Jurkat, Clone E6-1 (cell line): ENCODE measurements around the gene DPP10. TPM values are rescaled to one million over a fixed set of nuclear protein-coding genes. Genes with fewer than 3 reads are reported as not detected.
A peak's percentile ranks its signal among the peaks of the same experiment; 100 is the strongest.
"Not testable (repeated sequence)": the region's sequence is repeated elsewhere in the genome, so short reads cannot be mapped to it uniquely, and the experiment has no call there.

Source experiments
- DNase-seq: peaks from one replicate; pipeline ENCODE4 v3.0.0-alpha.2; 2011; ENCODE audit warnings: low read depth, low spot score
- H3K4me3 ChIP-seq: 2 replicates; pipeline ENCODE4 v1.5.1; 2011; ENCODE audit warnings: mild to moderate bottlenecking, low read length, control low read depth, moderate library complexity
- polyA plus RNA-seq: library from polyadenylated mRNA; unstranded; fragments of >200 nt; gene quantifications from one replicate; pipeline ENCODE4 v1.2.1, GENCODE V29; 2012; ENCODE audit warnings: missing spikeins; ENCODE audit not compliant: insufficient read length, insufficient read depth

Gene DPP10
- 16.2 TPM for polyA plus RNA-seq

- DNase-seq = peak; percentile 22
- H3K4me3 ChIP-seq = no peak within 1 kb of the TSS
Measured at GRCh38 chr2:114442510-114442909, at the start of gene DPP10. TSS of gene DPP10 (plus strand) at chr2:114442641.

DNA sequence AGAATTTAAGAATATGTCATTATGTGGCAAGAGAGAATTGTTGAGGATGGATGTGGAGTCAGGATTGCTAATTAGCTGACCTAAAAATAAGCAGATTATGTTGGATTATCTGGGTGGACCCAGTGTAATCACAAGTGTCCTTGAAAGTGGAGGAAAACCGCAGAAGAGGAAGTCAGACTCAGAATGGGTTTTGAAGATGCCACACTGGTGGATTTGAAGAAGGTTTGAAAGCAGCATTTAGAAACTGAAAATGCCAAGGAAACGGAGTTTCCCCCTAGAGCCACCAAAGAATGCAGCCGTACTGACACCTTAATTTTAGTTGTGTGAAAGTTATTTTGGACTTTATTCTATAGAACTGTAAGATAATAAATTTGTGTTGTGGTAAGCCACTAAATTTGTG is 41.6 kb upstream of the DPP10 start:
- no peak overlapping the region for H3K4me3 ChIP-seq
- peak; percentile 68 for DNase-seq

DNA sequence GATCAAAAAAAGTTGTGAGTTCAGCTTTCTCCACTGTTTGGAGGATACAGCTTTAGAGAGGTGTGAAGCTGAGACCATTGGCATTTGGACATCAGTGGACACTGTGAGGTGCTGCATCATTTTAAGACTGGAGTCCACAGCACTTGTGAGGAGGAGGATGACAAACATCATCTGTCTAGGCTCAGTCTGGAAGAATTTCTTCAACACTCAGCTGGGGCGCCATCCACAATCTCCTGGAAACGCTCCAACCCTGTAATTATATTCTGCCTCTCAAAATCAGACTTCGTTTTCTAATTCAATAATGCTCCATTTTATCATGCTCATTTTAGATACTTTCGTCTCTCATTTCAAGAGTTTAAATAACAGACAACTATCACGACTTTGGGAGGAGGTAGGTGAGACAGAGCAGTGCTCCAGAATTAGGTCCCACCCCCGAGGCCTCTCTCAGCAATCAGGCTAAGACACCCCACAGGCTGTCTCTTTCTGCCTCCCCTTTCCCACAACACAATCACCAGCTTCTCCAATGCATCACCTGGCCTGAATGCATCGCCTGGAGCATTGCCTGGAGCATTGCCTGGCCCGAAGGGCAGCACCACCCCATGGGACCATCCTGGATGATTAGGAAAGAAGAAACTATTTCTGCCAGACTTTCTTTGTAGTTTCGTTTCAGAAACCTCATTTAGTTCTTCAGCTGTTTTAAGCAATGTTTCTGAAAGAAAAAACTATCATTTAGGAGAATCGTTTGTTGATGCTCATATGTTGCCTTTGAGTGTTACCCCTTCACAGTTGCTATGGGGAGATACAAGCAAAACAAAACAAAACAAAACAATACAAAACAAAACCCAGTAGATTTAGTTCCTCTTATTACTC is 37.0 kb upstream of the DPP10 start:
- no peak for DNase-seq
- H3K4me3 ChIP-seq = no peak overlapping the region

DNA sequence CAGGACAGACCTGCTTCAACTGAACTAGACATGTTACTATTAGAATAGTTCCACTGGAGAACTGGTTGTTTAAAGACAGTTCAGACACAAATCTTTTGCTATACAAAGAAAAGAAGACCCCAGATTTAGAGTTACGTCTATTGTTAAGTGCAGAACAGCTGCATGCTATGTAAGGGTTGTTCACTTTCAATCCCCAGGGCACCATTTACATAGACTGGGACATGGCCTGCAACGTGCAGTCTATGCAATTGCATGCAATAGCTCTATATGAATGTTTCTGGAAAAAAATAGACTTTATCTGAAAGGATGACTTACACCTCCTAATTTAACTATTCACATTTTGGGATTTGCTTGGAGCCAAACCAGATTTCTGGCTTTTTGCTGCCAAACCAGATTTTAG is 36.1 kb upstream of the DPP10 start:
- H3K4me3 ChIP-seq = no peak overlapping the region
- DNase-seq = no peak

GRCh38 chr2:114407353-114407752 is 35.1 kb upstream of the DPP10 start:
- DNase-seq = not testable (repeated sequence)

GRCh38 chr2:114421781-114422180 is 20.7 kb upstream of the DPP10 start:
- H3K4me3 ChIP-seq = no peak overlapping the region
- no peak for DNase-seq

More at GRCh38 chr2:114407353-114407752, 35.1 kb upstream of the DPP10 start:
- H3K4me3 ChIP-seq = not testable (repeated sequence)

GRCh38 chr2:114424699-114425098 is 17.7 kb upstream of the DPP10 start:
- no peak for DNase-seq
- no peak overlapping the region for H3K4me3 ChIP-seq

- no peak overlapping the region for H3K4me3 ChIP-seq
- DNase-seq = no peak
Measured at GRCh38 chr2:114426756-114427155, 15.7 kb upstream of the DPP10 start.

- no peak for DNase-seq
- no peak overlapping the region for H3K4me3 ChIP-seq
Measured at GRCh38 chr2:114436329-114436728, 6.1 kb upstream of the DPP10 start.

GRCh38 chr2:114446571-114446970 is 4.1 kb downstream of the DPP10 start:
- DNase-seq = no peak
- H3K4me3 ChIP-seq = no peak overlapping the region

DNA sequence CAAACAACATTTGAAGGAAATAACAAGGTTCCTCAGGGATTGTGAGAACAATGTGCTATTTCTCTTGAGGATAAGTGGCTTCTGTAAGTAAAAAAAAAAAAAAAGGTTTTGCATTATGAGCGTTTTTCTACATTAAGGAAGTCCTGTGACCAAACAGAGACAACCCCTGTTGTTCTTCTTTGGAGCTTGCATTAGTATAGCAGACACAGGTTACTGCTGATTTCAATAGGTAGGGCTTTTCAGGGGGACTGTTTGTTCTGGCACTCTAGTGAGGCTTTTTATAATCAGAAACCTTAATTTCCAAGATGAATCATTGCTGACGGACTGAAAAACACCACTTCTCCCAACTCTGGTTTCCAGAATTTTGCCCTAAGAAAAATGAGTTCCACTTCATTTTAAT is 8.2 kb downstream of the DPP10 start:
- no peak overlapping the region for H3K4me3 ChIP-seq
- no peak for DNase-seq

DNA sequence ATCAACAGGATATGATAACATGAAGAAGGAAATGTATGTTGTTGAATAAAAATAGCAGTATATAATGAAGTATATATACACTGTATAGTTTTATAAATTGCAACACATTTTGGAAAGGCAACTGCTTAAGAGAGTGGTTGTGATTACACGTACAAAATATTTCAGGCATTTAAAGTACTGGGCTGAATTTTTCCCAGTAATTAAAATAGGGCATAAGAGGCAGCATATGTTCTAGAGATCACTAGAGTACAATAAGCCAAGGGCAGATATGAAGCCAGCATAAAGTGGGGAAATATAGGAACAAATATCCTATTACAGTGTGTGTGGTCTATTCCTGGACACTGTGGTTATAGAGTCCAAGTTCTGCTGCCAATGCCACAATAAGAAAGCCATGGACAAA is 14.1 kb downstream of the DPP10 start:
- H3K4me3 ChIP-seq = no peak overlapping the region
- DNase-seq = no peak

DNA sequence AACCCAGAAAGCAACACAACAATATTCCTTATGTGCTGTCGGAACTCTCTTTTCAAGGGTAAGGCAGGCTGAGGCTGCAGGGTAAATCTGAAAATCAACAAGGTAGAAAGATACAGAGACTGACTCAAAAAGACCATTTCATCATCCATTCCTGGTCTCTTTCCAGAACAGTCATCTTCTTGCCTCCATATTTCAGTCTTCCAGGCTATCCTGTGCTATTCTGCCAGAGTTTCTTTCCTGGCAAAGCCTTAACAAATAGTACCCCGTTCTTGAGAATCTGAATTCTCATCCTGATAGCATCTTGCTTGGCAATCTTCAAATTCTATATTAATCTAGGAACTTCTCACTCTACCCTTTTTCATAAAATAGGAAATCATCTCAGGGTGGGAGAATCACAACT is 15.5 kb downstream of the DPP10 start:
- H3K4me3 ChIP-seq = no peak overlapping the region
- DNase-seq = no peak

- no peak for DNase-seq
- no peak overlapping the region for H3K4me3 ChIP-seq
Measured at GRCh38 chr2:114461116-114461515, 18.7 kb downstream of the DPP10 start.

GRCh38 chr2:114464961-114465706 is 22.7 kb downstream of the DPP10 start:
- DNase-seq = no peak
- H3K4me3 ChIP-seq = no peak overlapping the region

DNA sequence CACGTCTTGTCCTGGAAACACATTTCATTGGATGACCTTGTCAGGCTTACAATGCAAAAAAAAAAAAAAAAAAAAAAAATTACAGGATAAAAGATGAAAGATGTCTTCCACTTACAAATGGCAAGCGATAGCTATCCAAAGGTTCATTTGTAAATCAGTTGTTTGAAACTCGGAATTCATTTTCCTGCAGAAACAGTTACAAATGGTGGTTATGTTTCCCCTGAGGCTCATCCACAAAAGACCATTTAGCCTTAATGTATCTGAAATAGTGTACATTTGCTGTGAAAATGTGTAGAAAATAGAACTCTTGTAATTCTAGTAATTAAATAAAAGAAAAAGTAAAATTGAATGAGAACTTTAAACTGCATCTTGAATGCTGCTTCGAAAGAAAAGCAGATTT is 25.9 kb downstream of the DPP10 start:
- no peak overlapping the region for H3K4me3 ChIP-seq
- no peak for DNase-seq

GRCh38 chr2:114472246-114472645 is 29.8 kb downstream of the DPP10 start:
- no peak overlapping the region for H3K4me3 ChIP-seq
- no peak for DNase-seq

DNA sequence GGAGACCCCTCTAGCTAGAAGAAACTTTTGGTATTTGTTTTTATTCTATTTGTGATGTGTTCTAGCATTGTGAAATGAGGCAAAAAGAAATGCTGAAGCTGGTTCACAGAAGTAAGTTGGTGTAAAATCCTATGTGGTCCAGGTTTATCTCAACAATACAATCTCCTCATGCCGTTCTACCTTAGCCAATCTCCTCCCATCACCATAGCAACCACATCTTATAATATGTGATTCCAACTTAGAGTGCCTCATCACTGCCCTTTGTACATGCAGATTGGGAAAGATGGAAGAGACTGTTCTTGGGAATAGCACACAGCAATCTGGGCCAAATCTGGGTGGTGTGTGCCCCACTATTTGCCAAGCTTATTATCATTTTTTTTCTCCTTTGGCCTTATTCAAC is 30.3 kb downstream of the DPP10 start:
- H3K4me3 ChIP-seq = no peak overlapping the region
- no peak for DNase-seq

- DNase-seq = no peak
- H3K4me3 ChIP-seq = no peak overlapping the region
Measured at GRCh38 chr2:114488841-114489530, 46.5 kb downstream of the DPP10 start.

- DNase-seq = no peak
- no peak overlapping the region for H3K4me3 ChIP-seq
Measured at GRCh38 chr2:114495046-114495445, 52.6 kb downstream of the DPP10 start.
